ENCODE results near the gene FMNL2. TPM values are rescaled to one million over a fixed set of nuclear protein-coding genes. Genes with fewer than 3 reads are reported as not detected.

The FMNL2 gene
- total RNA-seq, 4 donors from 2014 or later, result 34.6 to 62.1 (median 51.3) TPM

DNA sequence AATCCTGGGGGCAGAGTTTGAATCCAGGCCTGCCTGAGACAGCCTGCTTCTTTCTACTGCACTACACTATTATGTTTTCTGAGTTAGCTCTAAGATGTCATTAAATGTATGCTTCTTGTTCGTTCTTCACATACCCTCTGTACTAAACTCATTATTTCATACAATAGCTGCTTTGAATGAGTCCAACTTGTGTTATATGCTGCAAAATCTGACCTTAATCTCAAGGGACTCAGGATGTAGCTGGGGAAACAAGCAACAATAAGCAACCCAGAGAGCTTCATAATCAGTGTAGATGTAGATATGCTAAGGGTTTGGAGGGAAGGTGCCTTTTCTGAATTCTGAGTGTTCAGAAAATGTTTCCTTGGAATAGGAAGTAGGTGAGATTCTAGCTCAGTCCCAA is 14.4 kb downstream of the FMNL2 start:
- DNase-seq (ENCODE audit: low spot score), result no peak

DNA sequence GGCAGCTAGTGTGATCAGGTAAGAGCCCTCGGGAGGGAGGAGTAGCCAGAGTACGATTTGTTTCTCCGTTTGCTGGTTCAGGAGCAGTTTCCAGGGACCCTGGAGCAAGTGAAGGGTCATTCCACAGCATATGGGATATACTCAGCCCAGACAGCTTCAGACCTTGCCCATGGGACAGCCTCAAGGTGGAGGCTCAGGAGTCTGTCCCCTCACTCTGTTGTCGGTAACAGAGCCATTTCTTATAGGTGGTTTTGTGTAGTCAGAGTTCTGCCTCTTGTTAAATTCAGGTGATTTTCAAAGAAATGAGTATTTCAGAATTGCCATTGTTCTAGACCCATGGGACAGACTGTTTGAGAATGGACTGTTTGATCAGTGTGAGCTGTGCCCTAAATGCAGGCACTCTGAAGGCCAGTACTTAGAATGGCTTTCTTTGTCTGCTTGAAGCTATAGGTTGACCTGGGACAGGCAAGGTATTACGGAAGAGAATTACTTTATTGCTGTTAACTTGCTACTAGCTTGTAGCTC is 15.2 kb downstream of the FMNL2 start:
- TF ChIP-seq, protein P1, sequence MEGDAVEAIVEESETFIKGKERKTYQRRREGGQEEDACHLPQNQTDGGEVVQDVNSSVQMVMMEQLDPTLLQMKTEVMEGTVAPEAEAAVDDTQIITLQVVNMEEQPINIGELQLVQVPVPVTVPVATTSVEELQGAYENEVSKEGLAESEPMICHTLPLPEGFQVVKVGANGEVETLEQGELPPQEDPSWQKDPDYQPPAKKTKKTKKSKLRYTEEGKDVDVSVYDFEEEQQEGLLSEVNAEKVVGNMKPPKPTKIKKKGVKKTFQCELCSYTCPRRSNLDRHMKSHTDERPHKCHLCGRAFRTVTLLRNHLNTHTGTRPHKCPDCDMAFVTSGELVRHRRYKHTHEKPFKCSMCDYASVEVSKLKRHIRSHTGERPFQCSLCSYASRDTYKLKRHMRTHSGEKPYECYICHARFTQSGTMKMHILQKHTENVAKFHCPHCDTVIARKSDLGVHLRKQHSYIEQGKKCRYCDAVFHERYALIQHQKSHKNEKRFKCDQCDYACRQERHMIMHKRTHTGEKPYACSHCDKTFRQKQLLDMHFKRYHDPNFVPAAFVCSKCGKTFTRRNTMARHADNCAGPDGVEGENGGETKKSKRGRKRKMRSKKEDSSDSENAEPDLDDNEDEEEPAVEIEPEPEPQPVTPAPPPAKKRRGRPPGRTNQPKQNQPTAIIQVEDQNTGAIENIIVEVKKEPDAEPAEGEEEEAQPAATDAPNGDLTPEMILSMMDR (IDR thresholded peaks at IDR 0.05), result no peak
- DNase-seq (ENCODE audit: low spot score), result no peak
- ATAC-seq (ENCODE audit: low FRiP score), result no peak

More for the DNA sequence above, 14.4 kb downstream of the FMNL2 start:
- no peak for ATAC-seq (ENCODE audit: low FRiP score)
- TF ChIP-seq, protein P1 (IDR thresholded peaks at IDR 0.05), result no peak

DNA sequence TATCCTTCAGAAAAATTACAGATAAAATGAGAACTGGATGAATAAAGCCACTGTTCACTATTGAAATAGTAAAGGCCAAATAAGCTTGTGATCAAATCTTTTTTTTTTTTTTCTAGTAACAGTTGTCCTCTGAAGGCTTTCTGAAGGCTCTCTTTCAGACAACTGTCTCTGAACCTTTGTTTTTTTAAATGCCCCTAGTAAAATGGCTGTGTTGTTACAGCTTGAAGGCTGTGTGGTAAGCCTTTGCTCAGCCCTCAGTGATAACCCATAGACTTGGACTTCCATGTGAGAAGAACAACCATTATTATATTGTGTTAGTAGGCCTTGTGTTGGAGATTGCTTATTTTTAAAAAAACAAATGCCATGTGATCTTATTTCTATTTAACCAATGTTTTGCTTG is 17.6 kb downstream of the FMNL2 start:
- DNase-seq (ENCODE audit: low spot score) (no peak), ATAC-seq (ENCODE audit: low FRiP score) (no peak)
- TF ChIP-seq, protein P1 (IDR thresholded peaks at IDR 0.05), result no peak

DNA sequence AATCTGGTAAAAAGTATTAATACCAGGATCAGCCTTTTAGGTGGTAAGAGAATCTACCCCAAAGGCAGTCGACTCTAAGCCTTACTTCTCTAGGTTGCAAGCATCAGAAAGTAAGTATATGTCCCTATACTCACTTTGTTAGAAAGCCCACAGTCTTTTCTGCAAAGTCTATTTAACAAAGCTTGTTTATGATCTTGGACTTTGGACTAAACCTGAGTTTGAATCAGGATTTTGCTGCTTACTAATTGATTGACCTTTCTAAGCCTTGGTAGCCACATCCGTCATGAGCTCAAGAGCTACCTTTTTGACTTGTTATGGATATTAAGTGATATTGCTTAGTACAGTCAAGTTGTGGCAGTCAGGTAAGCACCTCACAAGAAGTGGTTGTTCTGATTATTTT is 18.4 kb downstream of the FMNL2 start:
- DNase-seq (ENCODE audit: low spot score) (no peak), ATAC-seq (ENCODE audit: low FRiP score) (no peak)
- TF ChIP-seq, protein P1 (IDR thresholded peaks at IDR 0.05), result no peak

DNA sequence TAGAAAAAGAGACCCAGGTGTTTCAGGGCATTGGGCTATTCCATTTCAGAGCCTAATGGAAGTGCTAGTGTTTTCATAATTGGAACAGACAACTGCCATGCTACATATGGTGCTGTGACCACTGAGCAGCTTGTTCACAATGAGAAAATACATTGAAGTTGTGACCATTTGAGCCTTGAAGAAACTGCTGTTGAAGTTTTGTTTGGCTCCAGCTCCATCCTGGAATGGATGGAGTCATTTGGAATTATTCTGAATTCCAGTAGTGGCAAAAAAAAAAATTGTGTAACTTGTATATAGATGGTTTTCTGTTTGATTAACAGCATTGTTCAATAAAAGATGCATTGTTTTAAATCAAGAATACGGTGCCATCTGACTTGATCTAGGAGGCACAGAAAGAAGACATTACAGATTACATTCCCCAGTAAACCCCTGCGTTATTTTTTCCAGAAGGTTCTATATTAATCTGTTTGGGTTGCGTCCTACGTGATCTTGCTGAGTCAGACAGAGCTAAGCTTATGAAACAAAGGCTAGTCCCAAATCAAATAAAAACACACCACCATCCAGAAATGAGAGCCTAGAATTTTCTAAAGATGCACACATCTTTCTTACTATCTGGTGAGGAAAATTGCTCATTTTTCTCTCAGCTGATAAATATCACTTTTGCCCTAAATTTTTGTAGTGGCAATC is 19.2 kb downstream of the FMNL2 start:
- TF ChIP-seq, protein P1 (IDR thresholded peaks at IDR 0.05), result no peak
- DNase-seq (ENCODE audit: low spot score), result no peak
- no peak for ATAC-seq (ENCODE audit: low FRiP score)

DNA sequence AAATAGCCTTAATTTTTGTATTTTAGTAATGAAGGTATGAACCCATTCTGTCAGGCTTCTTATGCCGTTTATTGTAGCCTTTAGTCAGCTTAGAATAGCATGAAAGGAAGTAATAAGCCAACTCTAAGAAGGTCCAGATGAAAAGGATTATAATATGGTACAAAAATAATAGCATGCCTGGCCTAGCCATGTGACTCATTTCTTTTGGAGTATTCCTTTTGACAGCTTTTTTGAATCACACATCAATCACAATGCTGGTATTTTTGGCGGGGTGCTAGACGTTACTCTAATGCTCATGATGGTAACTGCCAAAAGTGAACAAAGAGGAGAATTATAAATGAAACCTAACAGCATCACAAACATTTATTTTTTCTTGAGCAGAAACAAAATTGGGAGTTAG is 19.9 kb downstream of the FMNL2 start:
- ATAC-seq (ENCODE audit: low FRiP score) (no peak), DNase-seq (ENCODE audit: low spot score) (no peak)
- TF ChIP-seq, protein P1 (IDR thresholded peaks at IDR 0.05), result no peak

DNA sequence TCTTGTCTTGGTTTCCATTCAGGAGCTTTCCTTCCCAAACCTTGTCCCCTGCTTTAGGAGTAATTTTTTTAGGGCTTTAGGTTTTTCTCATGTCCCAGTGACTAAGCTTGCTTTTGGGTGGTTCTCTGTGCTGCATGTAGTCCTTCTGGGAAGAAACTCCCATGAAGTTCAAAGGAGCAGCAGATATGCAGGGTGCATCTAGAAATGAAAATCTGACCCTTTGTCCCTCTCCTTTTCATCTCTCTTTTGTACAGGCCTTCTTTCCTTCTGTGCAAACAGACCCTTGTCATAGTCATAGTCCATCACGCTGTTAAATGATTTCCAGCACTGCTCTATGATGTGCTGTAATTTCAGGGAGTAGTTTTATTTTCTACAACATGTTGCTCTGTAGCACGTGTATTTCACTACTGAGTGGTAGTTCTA is 20.4 kb downstream of the FMNL2 start:
- no peak for DNase-seq (ENCODE audit: low spot score)
- ATAC-seq (ENCODE audit: low FRiP score), result no peak

More for the DNA sequence above, 20.4 kb downstream of the FMNL2 start:
- TF ChIP-seq, protein P1 (IDR thresholded peaks at IDR 0.05), result no peak

Data from omental fat pad (tissue), 4 donors.